Smooth muscle cell (in vitro differentiated cells): ENCODE data around the gene CEP170B. TPM values are rescaled to one million over a fixed set of nuclear protein-coding genes. Genes with fewer than 3 reads are reported as not detected.

Source experiments
- DNase-seq: peaks from one replicate; lab custom pipeline; 2025; ENCODE audit not compliant: unreplicated experiment; lab: John Stamatoyannopoulos, UW
- H2AFZ ChIP-seq: fragments of 200-600 bp; sonication (generic); 2 replicates; pipeline ENCODE4 v1.6.0; 2016; ENCODE audit warnings: antibody characterized with exemption, low read depth, mild to moderate bottlenecking
- H3F3A ChIP-seq: fragments of 200-600 bp; sonication (generic); 2 replicates; pipeline ENCODE4 v1.6.0; 2017; ENCODE audit warnings: antibody characterized with exemption, low read depth
- H3K27ac ChIP-seq: fragments of 200-600 bp; sonication (generic); 2 replicates; pipeline ENCODE4 v1.5.1; 2016; ENCODE audit warnings: low read depth, mild to moderate bottlenecking
- H3K27me3 ChIP-seq: fragments of 200-600 bp; sonication (generic); 2 replicates; pipeline ENCODE4 v1.6.1; 2016; ENCODE audit warnings: low read depth, mild to moderate bottlenecking
- H3K36me3 ChIP-seq: fragments of 200-600 bp; sonication (generic); 2 replicates; pipeline ENCODE4 v1.5.1; 2016; ENCODE audit warnings: low read depth
- H3K4me1 ChIP-seq: fragments of 200-600 bp; sonication (generic); 2 replicates; pipeline ENCODE4 v1.5.1; 2016; ENCODE audit warnings: low read depth
- H3K4me2 ChIP-seq: fragments of 200-600 bp; sonication (generic); 2 replicates; pipeline ENCODE4 v1.6.0; 2016; ENCODE audit warnings: mild to moderate bottlenecking
- H3K4me3 ChIP-seq: fragments of 200-600 bp; sonication (generic); 2 replicates; pipeline ENCODE4 v1.5.1; 2016; ENCODE audit warnings: mild to moderate bottlenecking
- H3K79me2 ChIP-seq: fragments of 200-600 bp; sonication (generic); 2 replicates; pipeline ENCODE4 v1.6.0; 2016; ENCODE audit warnings: low read depth, mild to moderate bottlenecking
- H3K9ac ChIP-seq: fragments of 200-600 bp; sonication (generic); 2 replicates; pipeline ENCODE4 v1.6.0; 2016; ENCODE audit warnings: low read depth
- H3K9me3 ChIP-seq: fragments of 200-600 bp; sonication (generic); replicated peaks from 2 replicates; pipeline ENCODE4 v1.5.1; 2016; ENCODE audit warnings: low read depth
- H4K20me1 ChIP-seq: fragments of 200-600 bp; sonication (generic); 2 replicates; pipeline ENCODE4 v1.6.0; 2016; ENCODE audit warnings: low read depth
- WGBS: methylation state at CpG from one replicate; pipeline ENCODE4 v1.1.7; 2016; ENCODE audit warnings: low lambda C conversion rate; 5-methylcytosine and 5-hydroxymethylcytosine counted together
- polyA plus RNA-seq: library from polyadenylated mRNA; unstranded; fragments of >200 nt; fragmentation: Nextera tagmentation; extraction: Ambion mirVana; gene quantifications from 2 replicates; pipeline ENCODE4 v1.2.1, GENCODE V29; 2016
- total RNA-seq: library from RNA; depleted of rRNA; stranded (reverse); fragments of >200 nt; gene quantifications from 2 replicates; pipeline ENCODE4 v1.2.3, GENCODE V29; 2014
- TF ChIP-seq, protein P1 (sequence below): fragments of 200-600 bp; sonication (generic); IDR thresholded peaks from 2 replicates; pipeline ENCODE4 v1.5.1; 2017; ENCODE audit warnings: borderline replicate concordance, mild to moderate bottlenecking, antibody characterized with exemption; ENCODE audit not compliant: insufficient read depth, poor library complexity, severe bottlenecking

Gene CEP170B
- total and polyA plus RNA-seq, 2 experiments from 2014 or later: 5.9 to 9.8 TPM

DNA sequence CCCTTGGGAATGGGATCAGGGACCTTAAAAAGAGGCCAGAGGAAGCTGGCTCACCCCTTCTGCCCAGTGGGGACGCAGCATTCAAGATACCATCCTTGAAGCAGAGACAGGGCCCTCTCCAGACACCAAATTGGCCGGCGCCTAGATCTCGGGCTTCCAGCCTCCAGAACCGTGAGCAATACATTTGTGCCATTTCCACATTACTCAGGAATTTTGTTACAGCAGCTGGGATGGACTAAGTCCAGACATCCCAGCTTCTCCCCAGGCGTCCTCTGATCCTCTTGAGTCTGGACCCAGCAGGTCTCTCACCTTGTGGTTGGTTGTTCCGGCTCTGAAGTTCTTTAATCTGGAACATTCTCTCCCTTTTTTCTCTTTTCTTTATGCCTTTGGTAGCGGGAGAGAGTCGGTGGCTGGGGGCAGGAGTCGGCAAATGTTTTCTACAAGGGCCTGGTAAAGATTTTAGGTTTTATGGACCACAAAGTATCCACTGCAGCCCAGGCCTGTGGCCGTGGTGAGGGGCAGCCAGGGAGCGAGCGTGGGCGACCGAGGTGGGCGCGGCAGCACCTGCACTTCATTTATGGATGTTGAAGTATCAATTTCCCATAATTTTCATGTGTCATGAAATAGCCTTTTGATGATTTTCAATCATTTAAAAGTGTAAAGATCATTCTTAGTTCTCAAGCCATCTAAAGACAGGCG, 4.8 kb downstream of the CEP170B start:
- no peak overlapping the region for H2AFZ ChIP-seq
- WGBS: 95% methylated on average over 18 of the region's 18 CpGs
- TF ChIP-seq, protein P1, sequence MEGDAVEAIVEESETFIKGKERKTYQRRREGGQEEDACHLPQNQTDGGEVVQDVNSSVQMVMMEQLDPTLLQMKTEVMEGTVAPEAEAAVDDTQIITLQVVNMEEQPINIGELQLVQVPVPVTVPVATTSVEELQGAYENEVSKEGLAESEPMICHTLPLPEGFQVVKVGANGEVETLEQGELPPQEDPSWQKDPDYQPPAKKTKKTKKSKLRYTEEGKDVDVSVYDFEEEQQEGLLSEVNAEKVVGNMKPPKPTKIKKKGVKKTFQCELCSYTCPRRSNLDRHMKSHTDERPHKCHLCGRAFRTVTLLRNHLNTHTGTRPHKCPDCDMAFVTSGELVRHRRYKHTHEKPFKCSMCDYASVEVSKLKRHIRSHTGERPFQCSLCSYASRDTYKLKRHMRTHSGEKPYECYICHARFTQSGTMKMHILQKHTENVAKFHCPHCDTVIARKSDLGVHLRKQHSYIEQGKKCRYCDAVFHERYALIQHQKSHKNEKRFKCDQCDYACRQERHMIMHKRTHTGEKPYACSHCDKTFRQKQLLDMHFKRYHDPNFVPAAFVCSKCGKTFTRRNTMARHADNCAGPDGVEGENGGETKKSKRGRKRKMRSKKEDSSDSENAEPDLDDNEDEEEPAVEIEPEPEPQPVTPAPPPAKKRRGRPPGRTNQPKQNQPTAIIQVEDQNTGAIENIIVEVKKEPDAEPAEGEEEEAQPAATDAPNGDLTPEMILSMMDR: no peak

DNA sequence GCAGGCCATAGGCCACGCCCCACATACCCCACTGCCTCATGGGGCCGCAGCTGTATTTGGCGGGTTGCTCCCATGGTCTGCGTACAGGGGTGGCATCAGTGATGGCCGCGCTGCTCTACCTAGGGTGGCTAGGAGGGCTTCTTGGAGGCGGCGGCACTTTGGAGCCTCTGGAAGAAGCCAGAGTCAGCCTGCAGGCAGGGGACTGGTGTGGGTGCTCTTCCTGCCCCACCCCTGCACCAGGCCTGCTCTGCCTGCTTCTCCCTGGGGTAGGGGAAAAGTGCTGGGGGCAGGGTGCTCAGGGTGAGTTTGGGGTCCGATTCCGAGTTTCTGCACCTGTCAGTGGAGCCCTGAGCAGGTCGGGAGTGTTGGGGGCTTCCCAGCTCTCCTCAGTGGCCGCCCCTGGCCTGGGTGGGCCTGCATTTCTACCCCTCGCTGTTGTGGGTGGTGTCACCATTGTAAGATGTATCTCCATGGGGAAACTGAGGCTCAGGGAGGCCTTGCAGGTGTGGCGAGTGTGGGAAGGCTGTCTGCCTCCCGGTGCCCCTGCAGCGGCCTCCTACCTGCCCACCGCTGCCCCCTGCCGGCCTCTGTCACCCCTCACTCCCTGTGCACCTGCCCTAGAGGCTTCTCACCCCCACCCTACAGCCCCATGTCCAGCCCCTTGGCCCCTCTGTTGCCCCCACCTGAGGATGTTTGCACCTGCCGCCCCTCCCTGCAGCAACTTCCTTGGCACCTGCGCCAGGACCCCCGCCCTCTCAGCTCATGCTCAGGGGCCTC, 5.5 kb downstream of the CEP170B start:
- peaks cover 94% of the 10 kb centered on the region for H4K20me1 ChIP-seq
- no peak for DNase-seq
- TF ChIP-seq, protein P1: peak; percentile 31

More for the DNA sequence above, 4.8 kb downstream of the CEP170B start:
- Histone ChIP-seq H3F3A (no peaks in the 10 kb centered on the region), H3K4me3 (no peak overlapping the region), H3K4me1 (peaks cover 11% of the 10 kb centered on the region), H3K36me3 (no peaks in the 10 kb centered on the region), H3K79me2 (peaks cover 47% of the 10 kb centered on the region), H3K27ac (no peak overlapping the region), H3K27me3 (peaks cover under 1% of the 10 kb centered on the region), H4K20me1 (peaks cover 87% of the 10 kb centered on the region), H3K9me3 (no peaks in the 10 kb centered on the region), H3K4me2 (no peak overlapping the region), H3K9ac (no peak overlapping the region)
- DNase-seq: no peak

DNA sequence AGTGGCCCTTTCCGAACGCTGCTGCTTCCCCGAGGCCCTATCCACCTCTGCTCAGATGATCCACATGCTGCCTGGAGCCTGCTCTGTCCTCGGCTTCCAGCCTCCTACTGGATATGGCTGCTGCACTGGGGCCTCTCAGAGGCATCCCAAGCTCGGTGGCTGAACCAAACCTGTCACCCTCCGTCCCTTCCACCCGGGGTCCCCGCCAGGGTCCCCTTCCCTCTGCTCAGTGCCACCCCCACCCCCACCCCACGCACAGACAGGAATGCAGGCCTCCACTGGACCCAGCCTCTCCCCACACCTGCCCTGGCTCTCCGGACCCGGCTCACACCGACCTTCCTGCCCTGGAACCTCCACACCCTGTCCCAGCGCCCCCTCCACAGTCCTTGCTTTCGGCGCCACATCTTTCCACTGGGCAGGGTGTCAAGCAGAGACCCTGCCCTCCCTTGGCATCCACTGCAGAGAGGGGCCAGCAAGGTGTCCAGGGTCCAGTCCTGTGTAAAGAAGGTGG, 6.1 kb downstream of the CEP170B start:
- TF ChIP-seq, protein P1: no peak
- H3K4me3 ChIP-seq: no peak overlapping the region
- no peaks in the 10 kb centered on the region for H3F3A ChIP-seq
- H3K36me3 ChIP-seq: no peaks in the 10 kb centered on the region
- peaks cover 45% of the 10 kb centered on the region for H3K79me2 ChIP-seq
- 88% methylated on average over 13 of the region's 15 CpGs for WGBS
- H3K27me3 ChIP-seq: no peaks in the 10 kb centered on the region
- no peaks in the 10 kb centered on the region for H3K9me3 ChIP-seq
- H4K20me1 ChIP-seq: peaks cover 96% of the 10 kb centered on the region
- no peak overlapping the region for H3K9ac ChIP-seq
- no peak overlapping the region for H3K27ac ChIP-seq
- H3K4me2 ChIP-seq: no peak overlapping the region
- H2AFZ ChIP-seq: no peak overlapping the region
- H3K4me1 ChIP-seq: peaks cover 7% of the 10 kb centered on the region
- DNase-seq: no peak

More for the DNA sequence above, 5.5 kb downstream of the CEP170B start:
- no peaks in the 10 kb centered on the region for H3F3A ChIP-seq
- no peak overlapping the region for H3K4me2 ChIP-seq
- H3K9ac ChIP-seq: no peak overlapping the region
- H3K79me2 ChIP-seq: peaks cover 47% of the 10 kb centered on the region
- H3K4me3 ChIP-seq: no peak overlapping the region
- H3K27ac ChIP-seq: no peak overlapping the region
- no peaks in the 10 kb centered on the region for H3K27me3 ChIP-seq
- no peaks in the 10 kb centered on the region for H3K9me3 ChIP-seq
- WGBS: 82% methylated on average over 17 of the region's 21 CpGs
- no peaks in the 10 kb centered on the region for H3K36me3 ChIP-seq
- H2AFZ ChIP-seq: no peak overlapping the region
- H3K4me1 ChIP-seq: peaks cover 11% of the 10 kb centered on the region
